HPDE6-E6E7 (cell line): ENCODE measurements around the gene EPS8L1.

Experiments used
- DNase-seq: peaks from one replicate; pipeline ENCODE4 v3.0.0; 2011; ENCODE audit warnings: missing footprints; ENCODE audit errors: extremely low spot score

EPS8L1 gene

GRCh38 chr19:55080121-55080967 is 4.7 kb downstream of the EPS8L1 start:
- DNase-seq: no peak

- DNase-seq: no peak
Observed at GRCh38 chr19:55080968-55081769, 5.5 kb downstream of the EPS8L1 start.

- no peak for DNase-seq
Observed at GRCh38 chr19:55081770-55082019, 6.0 kb downstream of the EPS8L1 start.

GRCh38 chr19:55082020-55082851 is 6.6 kb downstream of the EPS8L1 start:
- DNase-seq: no peak

GRCh38 chr19:55083004-55083850 is 7.6 kb downstream of the EPS8L1 start:
- no peak for DNase-seq

DNA sequence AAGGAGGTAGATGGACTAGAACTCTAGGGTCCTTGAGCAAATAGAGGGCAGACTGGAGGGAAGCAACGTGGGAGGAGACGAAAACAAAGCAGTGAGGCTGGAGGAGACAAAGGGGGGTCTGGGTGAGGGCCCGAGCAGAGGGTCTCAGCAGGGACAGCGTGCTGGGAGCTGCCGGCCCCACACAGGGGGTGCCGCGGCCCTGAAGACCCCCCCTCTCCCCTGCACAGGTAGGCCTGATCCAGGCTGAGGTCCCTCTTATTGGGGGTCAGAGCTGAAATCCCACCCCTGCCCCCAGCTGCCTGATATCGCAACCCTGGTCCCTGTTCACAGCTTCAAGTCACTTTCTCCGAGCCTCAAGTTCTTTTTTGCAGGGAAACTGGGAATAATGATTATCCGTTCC is 8.7 kb downstream of the EPS8L1 start:
- DNase-seq: no peak

DNA sequence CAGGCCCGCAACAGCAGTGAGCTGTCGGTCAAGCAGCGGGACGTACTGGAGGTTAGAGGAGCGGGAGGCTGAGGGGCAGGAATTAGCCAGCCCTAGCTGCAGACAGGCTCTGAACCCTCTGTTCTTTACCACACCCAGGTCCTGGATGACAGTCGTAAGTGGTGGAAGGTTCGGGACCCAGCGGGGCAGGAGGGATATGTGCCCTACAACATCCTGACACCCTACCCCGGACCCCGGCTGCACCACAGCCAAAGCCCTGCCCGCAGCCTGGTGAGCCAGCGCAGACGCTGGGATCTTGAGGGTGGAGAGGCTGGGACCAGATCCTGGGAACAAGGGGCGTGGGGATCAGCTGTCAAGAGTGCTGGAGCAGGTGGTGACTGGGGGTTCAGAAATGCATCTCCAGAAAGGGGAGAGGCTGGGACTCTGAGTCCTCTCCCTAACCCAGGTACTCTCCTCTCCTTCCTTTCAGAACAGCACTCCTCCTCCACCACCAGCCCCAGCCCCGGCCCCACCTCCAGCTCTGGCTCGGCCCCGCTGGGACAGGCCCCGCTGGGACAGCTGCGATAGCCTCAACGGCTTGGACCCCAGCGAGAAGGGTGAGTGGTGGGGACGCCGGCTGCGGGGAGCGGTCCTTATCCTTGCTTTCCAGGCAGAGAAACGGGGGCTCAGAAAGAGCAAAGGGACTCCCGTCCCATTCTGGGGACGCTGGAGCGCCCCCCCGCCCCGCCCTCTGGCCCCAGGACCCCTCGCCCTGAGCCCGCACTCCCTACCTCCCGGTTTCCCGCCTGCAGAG is 10.4 kb downstream of the EPS8L1 start:
- no peak for DNase-seq

DNA sequence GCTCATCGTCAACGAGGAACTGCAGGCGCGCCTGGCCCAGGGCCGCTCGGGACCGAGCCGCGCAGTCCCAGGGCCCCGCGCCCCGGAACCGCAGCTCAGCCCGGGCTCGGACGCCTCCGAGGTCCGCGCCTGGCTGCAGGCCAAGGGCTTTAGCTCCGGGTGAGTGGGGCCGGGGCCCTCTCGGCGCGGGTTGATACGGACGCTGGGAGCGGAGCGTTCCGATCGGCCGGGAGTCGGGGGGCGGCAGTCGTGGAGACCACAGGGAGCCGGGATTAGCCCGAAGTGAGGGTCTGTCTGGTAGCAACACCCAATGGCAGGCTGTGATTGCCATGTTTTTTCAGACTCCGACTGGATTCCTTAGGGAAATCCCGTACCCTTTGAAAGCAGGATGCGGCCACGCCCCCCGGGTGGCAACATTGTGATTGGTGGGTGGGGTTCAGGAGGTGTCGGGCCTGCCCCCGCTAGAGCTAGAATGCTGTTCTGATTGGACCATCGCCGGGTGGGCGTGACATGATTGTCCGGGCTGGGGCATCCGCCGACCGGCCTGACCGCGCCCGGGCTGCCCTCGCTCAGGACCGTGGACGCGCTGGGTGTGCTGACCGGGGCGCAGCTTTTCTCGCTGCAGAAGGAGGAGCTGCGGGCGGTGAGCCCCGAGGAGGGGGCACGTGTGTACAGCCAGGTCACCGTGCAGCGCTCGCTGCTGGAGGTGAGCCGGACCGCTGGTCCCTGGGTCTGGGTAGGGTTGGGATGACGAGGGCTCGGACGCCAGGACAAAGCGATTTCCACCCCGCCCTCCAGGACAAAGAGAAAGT is 11.3 kb downstream of the EPS8L1 start:
- DNase-seq: no peak

GRCh38 chr19:55087542-55087901 is 11.9 kb downstream of the EPS8L1 start:
- DNase-seq: no peak

DNA sequence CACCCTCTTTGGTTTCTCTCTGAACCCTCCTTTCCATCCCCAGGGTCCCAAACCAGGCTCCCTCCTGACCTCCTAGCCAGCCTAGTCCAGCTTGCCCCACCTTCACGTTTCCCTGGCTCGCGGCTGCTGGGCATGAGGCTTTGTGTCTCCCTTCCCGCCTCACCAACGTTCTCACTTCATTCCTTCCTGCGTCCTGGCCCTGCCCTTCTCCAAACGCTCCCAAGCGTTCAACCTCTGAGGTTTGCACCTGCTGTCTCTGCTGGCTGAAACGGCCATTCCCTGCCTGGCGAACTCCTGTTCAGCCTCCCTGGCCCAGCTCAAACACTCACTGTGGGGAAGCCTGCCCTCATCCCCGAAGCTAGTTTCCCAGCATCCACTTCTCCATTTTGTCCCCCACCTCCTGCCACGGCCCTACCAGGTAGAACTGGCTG is 12.4 kb downstream of the EPS8L1 start:
- no peak for DNase-seq

GRCh38 chr19:55088543-55089341 is 13.1 kb downstream of the EPS8L1 start:
- peak; percentile 68 for DNase-seq

GRCh38 chr19:55089342-55089944 is 13.8 kb downstream of the EPS8L1 start:
- no peak for DNase-seq

DNA sequence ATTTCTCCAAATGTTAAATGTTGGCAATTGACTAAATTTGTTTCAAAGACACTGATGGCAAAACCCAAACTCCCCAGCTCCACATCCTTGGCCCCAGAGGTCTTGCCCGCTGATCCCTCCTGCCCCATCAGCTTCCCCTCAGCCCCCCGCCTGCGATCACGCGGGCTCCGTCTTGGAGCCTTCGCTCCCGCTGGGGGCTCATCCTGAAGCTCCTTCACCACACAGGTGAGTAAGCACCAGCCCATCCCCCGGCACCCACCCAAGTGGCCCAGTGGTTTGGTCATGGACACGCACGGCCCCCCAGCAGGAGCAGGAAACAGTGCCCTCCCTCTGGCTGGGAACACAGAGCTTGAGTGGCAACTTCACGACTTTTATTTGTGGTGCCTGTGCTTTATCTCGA is 14.9 kb downstream of the EPS8L1 start:
- no peak for DNase-seq

DNA sequence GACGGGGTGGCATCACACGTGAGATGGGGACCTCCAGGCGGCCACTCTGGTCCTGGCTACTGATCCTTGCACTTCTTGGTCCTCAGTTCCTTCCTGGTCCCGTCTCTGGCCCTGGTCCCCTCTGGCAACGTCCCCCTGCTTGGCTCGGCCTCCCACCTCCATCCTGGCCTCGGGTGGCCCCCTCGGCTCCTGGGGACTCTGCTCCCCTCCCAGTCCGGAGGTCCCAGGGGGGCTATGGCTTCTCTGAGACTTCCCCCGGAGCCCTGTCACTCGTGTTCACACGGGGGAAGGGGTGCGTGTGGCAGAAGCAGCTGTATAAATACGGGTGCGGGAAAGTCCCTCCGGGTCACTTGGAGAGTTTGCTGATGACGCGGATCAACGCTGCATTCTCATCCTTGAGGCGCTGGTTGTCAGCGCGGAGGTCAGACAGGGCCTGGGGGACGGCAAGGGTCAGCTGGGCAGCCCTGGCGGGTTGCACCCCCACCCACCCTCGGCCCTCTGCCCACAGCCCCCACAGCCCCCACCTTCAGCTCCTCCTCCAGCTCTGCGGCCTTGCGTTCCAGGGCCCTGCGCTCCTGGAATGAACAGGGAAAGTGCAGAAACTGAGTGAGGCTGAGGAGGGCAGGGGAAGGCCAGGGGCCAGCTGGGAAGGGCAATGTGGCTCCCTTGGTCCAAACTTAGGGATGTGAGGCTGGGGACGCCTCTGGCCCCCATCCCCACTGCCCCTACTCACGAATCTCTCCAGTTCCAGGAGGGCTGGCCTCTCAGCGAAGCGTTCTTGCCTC is 15.6 kb downstream of the EPS8L1 start:
- no peak for DNase-seq

DNA sequence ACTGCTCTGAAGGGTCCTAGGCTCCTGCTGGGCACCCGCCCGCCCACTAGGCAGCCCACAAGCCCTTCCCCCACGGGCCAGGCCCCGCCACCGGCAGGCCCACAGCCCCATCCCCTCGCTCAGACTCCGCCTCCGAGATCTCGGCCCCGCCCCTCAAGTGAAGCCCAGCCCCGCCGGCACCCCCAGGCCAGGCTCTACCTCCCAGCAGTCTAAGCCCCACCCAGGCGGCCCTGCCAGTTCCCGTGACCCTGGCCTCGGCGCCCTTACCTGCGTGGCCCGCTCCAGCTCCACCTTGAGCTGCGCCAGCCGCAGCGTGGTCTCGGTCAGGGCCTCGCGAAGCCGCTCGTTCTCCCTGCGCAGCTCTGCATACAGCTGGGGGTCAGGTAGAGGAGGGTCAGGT is 16.3 kb downstream of the EPS8L1 start:
- DNase-seq: no peak

DNA sequence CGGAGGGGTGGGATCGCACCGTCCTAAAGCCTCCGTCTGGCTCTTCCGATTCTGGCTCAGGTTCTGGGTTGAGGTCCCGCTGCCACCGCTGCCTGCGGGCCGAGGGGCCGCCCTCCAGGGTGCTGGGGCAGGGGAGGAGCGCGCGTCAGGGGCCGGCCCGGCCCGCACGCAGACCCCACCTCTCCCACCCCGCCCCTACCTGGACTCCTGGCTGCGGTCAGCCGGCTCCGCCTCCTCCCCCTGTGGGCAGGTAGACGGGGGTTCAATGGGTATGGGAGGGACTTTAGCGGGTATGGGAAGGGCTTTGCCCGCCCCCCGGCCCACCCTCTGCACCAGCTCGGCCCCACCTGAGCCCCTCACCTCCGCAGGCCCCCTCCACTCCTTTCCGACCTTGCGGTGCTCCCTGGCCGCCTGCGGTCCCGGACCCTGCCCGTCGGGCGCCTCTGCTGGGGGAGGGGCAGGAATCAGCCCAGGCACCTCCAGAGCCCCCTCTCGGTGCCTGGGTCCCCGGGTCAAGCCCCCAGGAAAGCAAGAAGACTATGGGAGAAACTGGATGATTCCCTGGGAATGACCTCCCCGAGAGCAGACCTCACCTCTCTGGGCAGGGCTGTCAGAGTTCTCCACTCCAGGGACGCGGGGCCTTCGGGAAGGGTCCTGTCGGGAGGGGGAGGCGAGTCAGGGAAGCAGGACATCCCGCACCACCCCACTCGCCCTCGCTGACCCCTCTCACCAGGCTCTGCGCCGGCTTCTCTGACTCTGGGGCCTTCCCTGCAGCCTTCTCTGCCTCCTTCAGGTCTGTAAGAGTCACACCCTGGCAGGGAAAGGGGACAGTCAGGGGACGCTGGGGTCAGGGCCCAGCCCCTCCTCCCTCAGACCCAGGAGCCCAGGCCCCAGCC is 17.0 kb downstream of the EPS8L1 start:
- no peak for DNase-seq
